Kidney (tissue), 14 donors: ENCODE results near the gene RAD9A. TPM values are rescaled to one million over a fixed set of nuclear protein-coding genes. Genes with fewer than 3 reads are reported as not detected.

Experiments used
- DNase-seq, 5 donors: peaks; one replicate each; pipeline ENCODE4 v3.0.0-alpha.2; 2013 to 2020
- FAIRE-seq: peaks from 2 replicates; lab custom pipeline; 2012; peaks lifted over from hg19 to GRCh38; lab: Jason Lieb, UNC
- H3K27ac ChIP-seq, 2 donors: one replicate each; pipeline ENCODE4 v1.7.0; 2013; ENCODE audit warnings: low read depth in 2 of 2, low read length in 2 of 2, inconsistent platforms in 1 of 2
- H3K27me3 ChIP-seq: one replicate; pipeline ENCODE4 v1.7.1; 2013; ENCODE audit warnings: low read length, inconsistent platforms; ENCODE audit not compliant: control insufficient read depth, insufficient read depth
- H3K36me3 ChIP-seq, 3 donors: one replicate each; pipeline versions ENCODE4 v1.7.0 to v1.7.1; 2013; ENCODE audit warnings: low read length in 3 of 3, control low read depth in 1 of 3, inconsistent platforms in 1 of 3; ENCODE audit not compliant: insufficient read depth in 3 of 3, control insufficient read depth in 2 of 3
- H3K4me1 ChIP-seq, 3 donors: one replicate each; pipeline versions ENCODE4 v1.7.0 to v1.7.1; 2013; ENCODE audit warnings: low read length in 3 of 3, inconsistent platforms in 1 of 3, low read depth in 1 of 3; ENCODE audit not compliant: control insufficient read depth in 2 of 3, insufficient read depth in 2 of 3
- H3K4me3 ChIP-seq, 3 donors: one replicate each; pipeline versions ENCODE4 v1.7.0 to v1.8.1; 2013; ENCODE audit warnings: low read length in 3 of 3, control low read depth in 1 of 3, inconsistent platforms in 1 of 3
- H3K9ac ChIP-seq, 3 donors: one replicate each; pipeline versions ENCODE4 v1.7.0 to v1.7.1; 2013; ENCODE audit warnings: low read length in 3 of 3, control low read depth in 1 of 3, inconsistent platforms in 1 of 3
- H3K9me3 ChIP-seq, 3 donors: one replicate each; pipeline versions ENCODE4 v1.7.0 to v1.7.1; 2013; ENCODE audit warnings: low read length in 3 of 3, control low read depth in 1 of 3, inconsistent platforms in 1 of 3; ENCODE audit not compliant: control insufficient read depth in 2 of 3, insufficient read depth in 1 of 3
- intact Hi-C: fragments of 100-400 bp; cut with DNase I; formaldehyde crosslinking; loops from one replicate; pipeline ENCODE4 v1.11.1; 2022
- polyA plus RNA-seq: library from polyadenylated mRNA; stranded (reverse); fragments of 350-450 nt; fragmentation: Illumina TruSeq; extraction: RNeasy Lipid Tissue Mini Kit (QIAGEN cat#74804); gene quantifications from one replicate; pipeline ENCODE4 v1.2.3, GENCODE V29; 2014; ENCODE audit warnings: low read depth, low replicate concordance; ENCODE audit not compliant: insufficient read depth
- total RNA-seq: library from RNA; stranded (reverse); fragmentation: NEBNext Ultra II Directional; extraction: Animal tissue kit (Norgen Biotek cat#: 25700); gene quantifications from one replicate; pipeline ENCODE4 v1.2.1, GENCODE V29; 2021
- TF ChIP-seq, protein P1 (sequence below): IDR thresholded peaks from 3 replicates; pipeline ENCODE4 v1.5.1; 2012; ENCODE audit warnings: mild to moderate bottlenecking, moderate library complexity, borderline replicate concordance; ENCODE audit not compliant: insufficient read depth; ENCODE audit errors: extremely low read depth
- donor health status: control.
- donor health status: control.
- donor health status: control.
- donor health status: control.
- donor health status: control.
- donor health status: DM: yes; HTN: yes; CAD: no.
- donor health status: Normal renal cell carcinoma (clear cell type).

Gene RAD9A
- total and polyA plus RNA-seq, 2 donors from 2014 or later = 16.4 to 17.8 TPM

DNA sequence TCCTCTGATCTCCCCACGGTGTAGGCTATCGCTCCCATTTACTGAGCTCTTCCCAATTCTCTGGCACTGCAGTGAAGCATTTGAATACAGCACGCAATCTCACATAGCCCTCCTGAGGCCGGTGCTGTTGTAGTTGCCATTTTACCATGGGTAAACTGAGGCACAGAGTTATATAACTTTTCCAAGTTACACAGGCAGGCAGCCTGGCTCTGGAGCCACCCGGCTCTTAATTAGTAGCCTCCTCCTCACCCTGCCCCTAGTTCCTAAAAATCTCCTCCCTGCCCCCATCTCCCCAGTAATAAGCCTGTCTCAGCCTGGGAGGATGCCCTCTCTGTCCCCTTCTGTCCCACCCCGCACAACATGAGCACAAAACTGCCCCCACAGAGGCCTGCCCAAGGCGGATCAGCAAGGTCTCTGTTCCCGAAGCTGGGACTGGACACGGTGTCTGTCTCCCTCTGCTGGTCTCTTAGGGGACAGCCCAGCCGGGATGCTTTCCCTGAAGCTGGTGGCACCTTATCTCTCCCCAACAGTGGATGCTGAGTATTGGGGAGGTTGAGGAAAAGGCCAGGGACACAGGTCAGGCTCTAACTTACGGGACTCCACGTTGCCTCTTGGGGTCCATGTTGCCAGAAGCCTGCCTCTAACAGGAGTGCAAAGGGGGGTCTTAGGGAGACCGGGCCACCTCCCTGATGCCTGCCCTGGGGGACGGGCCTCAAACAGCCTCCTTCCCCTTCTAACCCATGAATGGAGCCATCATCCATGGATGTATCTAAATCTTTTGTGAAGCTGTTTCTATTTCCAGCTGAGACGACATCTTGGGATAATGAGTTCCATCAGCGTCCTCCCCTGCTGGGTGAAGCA, 9.3 kb upstream of the RAD9A start:
- H3K9ac ChIP-seq = no peak overlapping the region
- DNase-seq = peak; percentile 77 to 89 (median 87)

DNA sequence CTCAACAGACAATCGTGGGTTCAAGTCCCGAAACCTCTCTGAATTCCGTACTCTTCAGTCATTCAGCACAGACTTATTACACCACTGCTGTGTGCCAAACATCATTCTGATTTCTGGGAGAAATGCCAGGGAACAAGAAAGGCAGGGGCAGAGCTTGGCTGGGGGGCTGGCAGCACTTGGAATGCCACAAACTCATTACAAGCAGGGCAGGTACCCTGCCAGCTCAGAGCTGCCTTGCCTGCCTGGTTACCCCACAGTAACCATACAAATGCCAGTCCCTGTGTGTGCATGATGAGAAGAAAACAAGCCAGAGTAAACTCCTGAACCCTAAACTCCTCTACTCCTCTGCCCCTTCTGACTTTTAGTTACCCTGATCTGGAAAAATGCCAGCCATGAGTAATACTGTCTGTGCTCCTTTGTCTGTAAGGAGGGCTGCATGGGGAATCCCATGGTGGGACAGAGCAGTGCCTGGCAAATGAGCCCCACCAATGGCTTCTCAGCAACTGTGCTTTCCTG, 6.9 kb upstream of the RAD9A start:
- no peak for FAIRE-seq

More for the DNA sequence above, 9.3 kb upstream of the RAD9A start:
- FAIRE-seq = no peak
- no peaks in the 10 kb centered on the region for H3K27me3 ChIP-seq
- H3K4me1 ChIP-seq = peaks cover 0 to 5% (median 0%) of the 10 kb centered on the region in 3 donors
- intact Hi-C loops = loop anchor here (5.0 kb wide), 1 partner anchor 35 kb away; no protein-coding TSS in a partner anchor
- no peaks in the 10 kb centered on the region for H3K36me3 ChIP-seq
- no peak overlapping the region for H3K27ac ChIP-seq
- no peaks in the 10 kb centered on the region for H3K9me3 ChIP-seq
- no peak overlapping the region for H3K4me3 ChIP-seq
- TF ChIP-seq, protein P1, sequence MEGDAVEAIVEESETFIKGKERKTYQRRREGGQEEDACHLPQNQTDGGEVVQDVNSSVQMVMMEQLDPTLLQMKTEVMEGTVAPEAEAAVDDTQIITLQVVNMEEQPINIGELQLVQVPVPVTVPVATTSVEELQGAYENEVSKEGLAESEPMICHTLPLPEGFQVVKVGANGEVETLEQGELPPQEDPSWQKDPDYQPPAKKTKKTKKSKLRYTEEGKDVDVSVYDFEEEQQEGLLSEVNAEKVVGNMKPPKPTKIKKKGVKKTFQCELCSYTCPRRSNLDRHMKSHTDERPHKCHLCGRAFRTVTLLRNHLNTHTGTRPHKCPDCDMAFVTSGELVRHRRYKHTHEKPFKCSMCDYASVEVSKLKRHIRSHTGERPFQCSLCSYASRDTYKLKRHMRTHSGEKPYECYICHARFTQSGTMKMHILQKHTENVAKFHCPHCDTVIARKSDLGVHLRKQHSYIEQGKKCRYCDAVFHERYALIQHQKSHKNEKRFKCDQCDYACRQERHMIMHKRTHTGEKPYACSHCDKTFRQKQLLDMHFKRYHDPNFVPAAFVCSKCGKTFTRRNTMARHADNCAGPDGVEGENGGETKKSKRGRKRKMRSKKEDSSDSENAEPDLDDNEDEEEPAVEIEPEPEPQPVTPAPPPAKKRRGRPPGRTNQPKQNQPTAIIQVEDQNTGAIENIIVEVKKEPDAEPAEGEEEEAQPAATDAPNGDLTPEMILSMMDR = peak; percentile 98

DNA sequence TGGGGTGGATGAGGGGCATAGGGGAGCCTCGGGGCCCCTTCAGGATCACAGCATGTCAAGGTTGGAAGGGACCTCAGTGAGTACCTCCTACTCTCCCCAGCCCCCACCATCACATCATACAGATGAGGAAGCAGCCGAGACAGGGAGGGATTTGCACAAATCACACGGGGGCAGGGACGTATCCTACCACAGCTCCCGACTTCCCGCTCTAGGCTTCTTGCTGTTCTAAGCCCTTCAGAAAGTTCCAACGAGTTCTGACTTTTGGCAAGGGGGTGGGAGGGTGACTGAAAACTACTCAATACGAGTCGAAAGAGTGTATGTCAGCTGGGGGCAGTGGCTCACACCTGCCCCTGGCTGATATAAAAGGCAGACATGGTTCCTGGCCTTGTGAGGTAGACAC, 4.7 kb upstream of the RAD9A start:
- intact Hi-C loops = no loop called here
- TF ChIP-seq, protein P1 = no peak

More for the DNA sequence above, 6.9 kb upstream of the RAD9A start:
- TF ChIP-seq, protein P1 = no peak
- intact Hi-C loops = loop anchor here (5.0 kb wide), 1 partner anchor 38 kb away; no protein-coding TSS in a partner anchor
- Histone ChIP-seq H3K4me1 (peaks cover 0 to 7% (median 0%) of the 10 kb centered on the region in 3 donors), H3K36me3 (no peaks in the 10 kb centered on the region), H3K27me3 (no peaks in the 10 kb centered on the region), H3K9ac (no peak overlapping the region), H3K4me3 (no peak overlapping the region), H3K27ac (no peak overlapping the region), H3K9me3 (no peaks in the 10 kb centered on the region)
- peak in 1 of 5 donors; percentile 85 for DNase-seq

More for the DNA sequence above, 4.7 kb upstream of the RAD9A start:
- no peak for DNase-seq
- Histone ChIP-seq H3K27ac (no peak overlapping the region), H3K4me1 (peaks cover 0 to 7% (median 0%) of the 10 kb centered on the region in 3 donors), H3K9ac (no peak overlapping the region), H3K27me3 (no peaks in the 10 kb centered on the region), H3K4me3 (no peak overlapping the region), H3K9me3 (no peaks in the 10 kb centered on the region), H3K36me3 (no peaks in the 10 kb centered on the region)
- FAIRE-seq = no peak
